Subcutaneous abdominal adipose tissue (tissue), 5 donors: ENCODE data around the gene GALNT5.
"Not testable (repeated sequence)": the region's sequence is repeated elsewhere in the genome, so short reads cannot be mapped to it uniquely, and the experiment has no call there.

Experiments used
- H3K27ac ChIP-seq: one replicate; pipeline ENCODE4 v1.7.0; 2013; ENCODE audit warnings: low read depth, mild to moderate bottlenecking, inconsistent platforms, low read length, moderate library complexity
- H3K27me3 ChIP-seq, 5 donors: one replicate each; pipeline ENCODE4 v1.7.0; 2013; ENCODE audit warnings: low read length in 5 of 5, inconsistent platforms in 1 of 5; ENCODE audit not compliant: control insufficient read depth in 5 of 5, insufficient read depth in 4 of 5
- H3K36me3 ChIP-seq, 5 donors: one replicate each; pipeline ENCODE4 v1.7.0; 2013; ENCODE audit warnings: low read length in 5 of 5; ENCODE audit not compliant: control insufficient read depth in 5 of 5, insufficient read depth in 5 of 5
- H3K4me1 ChIP-seq, 5 donors: one replicate each; pipeline ENCODE4 v1.7.0; 2013; ENCODE audit warnings: low read length in 5 of 5, mild to moderate bottlenecking in 3 of 5, moderate library complexity in 1 of 5; ENCODE audit not compliant: control insufficient read depth in 5 of 5, insufficient read depth in 5 of 5
- H3K4me3 ChIP-seq, 5 donors: one replicate each; pipeline ENCODE4 v1.7.0; 2013; ENCODE audit warnings: low read length in 5 of 5, low read depth in 1 of 5
- H3K9ac ChIP-seq, 5 donors: one replicate each; pipeline ENCODE4 v1.7.0; 2013; ENCODE audit warnings: low read length in 5 of 5, mild to moderate bottlenecking in 4 of 5, moderate library complexity in 3 of 5
- H3K9me3 ChIP-seq, 5 donors: one replicate each; pipeline ENCODE4 v1.7.0; 2013; ENCODE audit warnings: low read length in 5 of 5; ENCODE audit not compliant: control insufficient read depth in 5 of 5
- donor health status: healthy.
- donor health status: healthy.
- donor health status: healthy.
- donor health status: healthy.
- donor health status: healthy.

The GALNT5 gene

GRCh38 chr2:157334797-157335196 lies 77.3 kb downstream of the GALNT5 start:
- H3K9ac ChIP-seq = no peak overlapping the region
- H3K4me1 ChIP-seq = peaks cover 0 to 3% (median 0%) of the 10 kb centered on the region in 5 donors
- H3K4me3 ChIP-seq = no peak overlapping the region

GRCh38 chr2:157336137-157337010 lies 78.9 kb downstream of the GALNT5 start:
- no peaks in the 10 kb centered on the region for H3K27me3 ChIP-seq
- no peak overlapping the region for H3K9ac ChIP-seq
- no peaks in the 10 kb centered on the region for H3K36me3 ChIP-seq
- no peaks in the 10 kb centered on the region for H3K9me3 ChIP-seq
- H3K4me3 ChIP-seq = no peak overlapping the region
- peaks cover 0 to 3% (median 0%) of the 10 kb centered on the region in 5 donors for H3K4me1 ChIP-seq
- H3K27ac ChIP-seq = no peak overlapping the region

More at GRCh38 chr2:157334797-157335196, 77.3 kb downstream of the GALNT5 start:
- Histone ChIP-seq H3K27ac (no peak overlapping the region), H3K27me3 (no peaks in the 10 kb centered on the region), H3K36me3 (no peaks in the 10 kb centered on the region), H3K9me3 (no peaks in the 10 kb centered on the region)

GRCh38 chr2:157337978-157338377 lies 80.5 kb downstream of the GALNT5 start:
- Histone ChIP-seq H3K27ac (no peak overlapping the region), H3K9me3 (peaks cover 0 to 2% (median 0%) of the 10 kb centered on the region in 5 donors), H3K4me3 (no peak overlapping the region), H3K9ac (no peak overlapping the region), H3K4me1 (peaks cover 0 to 3% (median 0%) of the 10 kb centered on the region in 5 donors), H3K36me3 (no peaks in the 10 kb centered on the region), H3K27me3 (no peaks in the 10 kb centered on the region)

- Histone ChIP-seq H3K9me3 (peaks cover 0 to 6% (median 3%) of the 10 kb centered on the region in 5 donors), H3K9ac (no peak overlapping the region), H3K27me3 (no peaks in the 10 kb centered on the region), H3K4me3 (no peak overlapping the region), H3K4me1 (peaks cover 0 to 3% (median 0%) of the 10 kb centered on the region in 5 donors), H3K27ac (no peak overlapping the region), H3K36me3 (no peaks in the 10 kb centered on the region)
Measured at GRCh38 chr2:157339965-157340655, 82.6 kb downstream of the GALNT5 start.

- H3K36me3 ChIP-seq, H3K27me3 ChIP-seq, H3K4me3 ChIP-seq, H3K4me1 ChIP-seq, H3K9ac ChIP-seq, H3K27ac ChIP-seq, H3K9me3 ChIP-seq: not testable (repeated sequence)
Measured at GRCh38 chr2:157341381-157341780, 83.9 kb downstream of the GALNT5 start.

- H3K9ac ChIP-seq = no peak overlapping the region
- H3K27me3 ChIP-seq = no peaks in the 10 kb centered on the region
- H3K9me3 ChIP-seq = peaks cover 0 to 7% (median 5%) of the 10 kb centered on the region in 5 donors
- H3K4me3 ChIP-seq = no peak overlapping the region
- no peaks in the 10 kb centered on the region for H3K36me3 ChIP-seq
- no peak overlapping the region for H3K27ac ChIP-seq
- no peaks in the 10 kb centered on the region for H3K4me1 ChIP-seq
Measured at GRCh38 chr2:157345647-157346389, 88.3 kb downstream of the GALNT5 start.

GRCh38 chr2:157348291-157348921 lies 90.9 kb downstream of the GALNT5 start:
- Histone ChIP-seq H3K4me1 (no peaks in the 10 kb centered on the region), H3K9me3 (peaks cover 0 to 7% (median 4%) of the 10 kb centered on the region in 5 donors), H3K27ac (no peak overlapping the region), H3K36me3 (no peaks in the 10 kb centered on the region), H3K9ac (no peak overlapping the region), H3K4me3 (no peak overlapping the region), H3K27me3 (no peaks in the 10 kb centered on the region)

- Histone ChIP-seq H3K9me3 (peaks cover 0 to 4% (median 0%) of the 10 kb centered on the region in 5 donors), H3K27ac (no peak overlapping the region), H3K9ac (no peak overlapping the region), H3K27me3 (no peaks in the 10 kb centered on the region), H3K36me3 (no peaks in the 10 kb centered on the region), H3K4me1 (no peaks in the 10 kb centered on the region), H3K4me3 (no peak overlapping the region)
Measured at GRCh38 chr2:157349949-157350515, 92.5 kb downstream of the GALNT5 start.

GRCh38 chr2:157355618-157356017 lies 98.1 kb downstream of the GALNT5 start:
- no peak overlapping the region for H3K4me3 ChIP-seq
- H3K4me1 ChIP-seq = no peaks in the 10 kb centered on the region
- no peak overlapping the region for H3K9ac ChIP-seq
- H3K9me3 ChIP-seq = no peaks in the 10 kb centered on the region
- no peak overlapping the region for H3K27ac ChIP-seq
- H3K27me3 ChIP-seq = no peaks in the 10 kb centered on the region
- no peaks in the 10 kb centered on the region for H3K36me3 ChIP-seq
